MM.1S (cell line): ENCODE measurements around the gene ZDHHC1.

Source experiments
- DNase-seq: peaks from one replicate; pipeline ENCODE4 v3.0.0-alpha.2; 2015
- H2AFZ ChIP-seq: fragments of 300-600 bp; sonication (generic); 2 replicates; pipeline ENCODE4 v1.6.0; 2016; ENCODE audit warnings: antibody characterized with exemption, low read length
- H3F3A ChIP-seq: fragments of 300-600 bp; sonication (generic); 2 replicates; pipeline ENCODE4 v1.6.1; 2016; ENCODE audit warnings: mild to moderate bottlenecking, antibody characterized with exemption, low read length, moderate library complexity, mixed read lengths; ENCODE audit not compliant: insufficient read depth
- H3K27ac ChIP-seq: fragments of 300-600 bp; sonication (generic); 2 replicates; pipeline ENCODE4 v1.5.1; 2016; ENCODE audit warnings: mild to moderate bottlenecking, low read length
- H3K27me3 ChIP-seq: fragments of 300-600 bp; sonication (generic); replicated peaks from 2 replicates; pipeline ENCODE4 v1.6.0; 2016; ENCODE audit warnings: low read length; ENCODE audit not compliant: insufficient read depth
- H3K36me3 ChIP-seq: fragments of 300-600 bp; sonication (generic); replicated peaks from 2 replicates; pipeline ENCODE4 v1.6.1; 2016; ENCODE audit warnings: mild to moderate bottlenecking, low read length, mixed read lengths; ENCODE audit not compliant: insufficient read depth
- H3K4me1 ChIP-seq: fragments of 300-600 bp; sonication (generic); 2 replicates; pipeline ENCODE4 v1.6.1; 2016; ENCODE audit warnings: low read length, mixed read lengths
- H3K4me2 ChIP-seq: fragments of 300-600 bp; sonication (generic); 2 replicates; pipeline ENCODE4 v1.6.0; 2016; ENCODE audit warnings: low read depth, low read length
- H3K4me3 ChIP-seq: fragments of 300-600 bp; sonication (generic); 2 replicates; pipeline ENCODE4 v1.5.1; 2016; ENCODE audit warnings: low read length, mixed read lengths
- H3K79me2 ChIP-seq: fragments of 300-600 bp; sonication (generic); 2 replicates; pipeline ENCODE4 v1.6.1; 2016; ENCODE audit warnings: mixed run types, low read length, mixed read lengths
- H3K9ac ChIP-seq: fragments of 300-600 bp; sonication (generic); 2 replicates; pipeline ENCODE4 v1.6.1; 2016; ENCODE audit warnings: low read length, mixed read lengths
- H3K9me2 ChIP-seq: fragments of 300-600 bp; sonication (generic); replicated peaks from 2 replicates; pipeline ENCODE4 v1.6.1; 2016; ENCODE audit warnings: mild to moderate bottlenecking, low read length, mixed read lengths; ENCODE audit not compliant: insufficient read depth
- H3K9me3 ChIP-seq: fragments of 300-600 bp; sonication (generic); replicated peaks from 2 replicates; pipeline ENCODE4 v1.6.1; 2016; ENCODE audit warnings: mild to moderate bottlenecking, low read length, mixed read lengths; ENCODE audit not compliant: insufficient read depth
- H4K20me1 ChIP-seq: fragments of 300-600 bp; sonication (generic); 2 replicates; pipeline ENCODE4 v1.6.1; 2016; ENCODE audit warnings: mild to moderate bottlenecking, low read length, moderate library complexity, mixed read lengths; ENCODE audit not compliant: insufficient read depth
- CTCF ChIP-seq: fragments of 300-600 bp; sonication (generic); IDR thresholded peaks from 2 replicates; pipeline ENCODE4 v1.5.1; 2016; ENCODE audit warnings: antibody characterized with exemption, low read length, mixed read lengths
- EZH2 ChIP-seq: fragments of 300-600 bp; sonication (generic); optimal IDR thresholded peaks from 2 replicates; pipeline ENCODE3; 2017; ENCODE audit warnings: low read depth, mild to moderate bottlenecking, antibody characterized with exemption, low read length, mixed read lengths
- EZH2phosphoT487 ChIP-seq: fragments of 300-600 bp; sonication (generic); IDR thresholded peaks from 2 replicates; pipeline ENCODE4 v1.6.1; 2018; ENCODE audit warnings: antibody characterized with exemption, low read length

The ZDHHC1 gene

DNA sequence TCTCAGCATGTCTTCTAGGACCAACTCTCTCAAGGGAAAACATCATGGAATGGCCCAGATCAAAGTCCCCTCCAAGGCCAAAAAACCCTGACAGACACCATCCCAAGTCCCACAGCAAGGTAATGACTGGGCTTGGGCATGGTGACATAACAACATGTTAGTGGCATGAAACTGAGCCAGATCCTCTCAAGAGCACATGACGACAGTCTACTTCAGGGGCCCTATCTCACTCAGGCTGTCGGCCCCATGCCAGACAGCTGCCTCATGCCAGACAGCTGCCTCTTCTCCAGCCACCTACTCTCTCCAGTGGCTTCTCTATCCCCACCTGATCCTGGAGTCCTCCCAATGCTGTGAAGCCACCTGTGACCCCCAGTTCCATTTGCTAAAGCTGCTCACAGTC, 33.1 kb upstream of the ZDHHC1 start:
- TF ChIP-seq CTCF, result no peak
- TF ChIP-seq EZH2phosphoT487, result no peak
- no peak for TF ChIP-seq EZH2
- no peak for DNase-seq
- H3K9me3 ChIP-seq, result no peaks in the 10 kb centered on the region
- peaks cover 22% of the 10 kb centered on the region for H3K79me2 ChIP-seq
- H3K27me3 ChIP-seq, result no peaks in the 10 kb centered on the region
- H4K20me1 ChIP-seq, result 0 out of 2 replicates have a peak, but pooled peaks cover 2% of the 10 kb centered on the region
- H3K27ac ChIP-seq, result no peak overlapping the region
- no peaks in the 10 kb centered on the region for H3K9me2 ChIP-seq
- no peak overlapping the region for H2AFZ ChIP-seq
- no peaks in the 10 kb centered on the region for H3K36me3 ChIP-seq
- no peak overlapping the region for H3K4me3 ChIP-seq
- no peaks in the 10 kb centered on the region for H3K4me1 ChIP-seq
- H3K9ac ChIP-seq, result no peak overlapping the region
- no peaks in the 10 kb centered on the region for H3F3A ChIP-seq
- no peak overlapping the region for H3K4me2 ChIP-seq

GRCh38 chr16:67448580-67448979, 32.3 kb upstream of the ZDHHC1 start:
- Histone ChIP-seq H3K4me2 (no peak overlapping the region), H3K9me3 (no peaks in the 10 kb centered on the region), H4K20me1 (0 out of 2 replicates have a peak, but pooled peaks cover 2% of the 10 kb centered on the region), H3K27me3 (no peaks in the 10 kb centered on the region), H3K9ac (no peak overlapping the region), H3K9me2 (no peaks in the 10 kb centered on the region), H3K79me2 (peaks cover 23% of the 10 kb centered on the region), H3K27ac (no peak overlapping the region), H3K36me3 (no peaks in the 10 kb centered on the region), H2AFZ (no peak overlapping the region), H3F3A (no peaks in the 10 kb centered on the region), H3K4me3 (no peak overlapping the region), H3K4me1 (no peaks in the 10 kb centered on the region)
- DNase-seq, result no peak
- TF ChIP-seq EZH2, result no peak
- TF ChIP-seq CTCF, result no peak
- TF ChIP-seq EZH2phosphoT487, result no peak

DNA sequence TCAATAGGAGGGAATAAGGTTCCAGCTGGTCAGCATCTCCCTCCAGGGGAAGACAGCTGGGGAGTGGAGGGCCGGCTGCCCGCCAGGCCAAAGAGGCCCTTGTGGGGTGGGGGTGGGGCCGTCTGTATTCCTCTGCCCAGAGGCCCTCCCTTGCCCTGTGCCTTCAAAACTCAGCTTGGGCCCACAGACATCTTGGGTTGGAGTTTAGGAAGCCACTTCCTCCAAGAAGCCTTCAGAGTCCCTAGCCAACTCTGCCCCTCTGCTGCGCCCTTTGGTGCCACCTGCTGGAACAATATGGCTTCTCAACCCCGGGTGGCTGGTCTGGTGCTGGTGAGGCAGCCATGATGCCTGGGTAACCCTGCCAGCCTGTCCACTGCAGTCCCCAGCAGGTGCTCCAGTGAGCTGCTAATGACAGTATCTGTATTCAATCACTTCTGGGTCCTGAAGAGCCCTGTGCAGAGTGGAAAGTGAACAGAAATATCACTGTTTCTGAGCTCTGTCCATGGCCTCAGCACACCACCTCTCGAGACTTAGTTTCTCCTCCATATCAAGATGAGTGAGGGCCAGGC, 31.3 kb upstream of the ZDHHC1 start:
- peak; percentile 75 for DNase-seq
- H2AFZ ChIP-seq, result no peak overlapping the region
- no peaks in the 10 kb centered on the region for H3K27me3 ChIP-seq

More for the DNA sequence above, 31.3 kb upstream of the ZDHHC1 start:
- Histone ChIP-seq H3K79me2 (peaks cover 23% of the 10 kb centered on the region), H3K27ac (no peak overlapping the region), H3F3A (no peaks in the 10 kb centered on the region), H3K4me3 (no peak overlapping the region), H3K36me3 (no peaks in the 10 kb centered on the region), H3K9ac (no peak overlapping the region), H4K20me1 (0 out of 2 replicates have a peak, but pooled peaks cover 2% of the 10 kb centered on the region), H3K9me3 (no peaks in the 10 kb centered on the region), H3K9me2 (no peaks in the 10 kb centered on the region), H3K4me2 (no peak overlapping the region), H3K4me1 (no peaks in the 10 kb centered on the region)
- TF ChIP-seq CTCF (peak; percentile 88), EZH2phosphoT487 (no peak)
